T47D (cell line): ENCODE data around the gene CEP128.

Experiments used
- DNase-seq, 2 experiments: peaks; one replicate each; pipeline versions ENCODE4 v3.0.0 to v3.0.0-alpha.2; 2011 to 2012; ENCODE audit warnings: low read depth in 1 of 2, low spot score in 1 of 2
- JUND ChIP-seq: IDR thresholded peaks from 2 replicates; pipeline ENCODE4 v1.6.1; 2012; ENCODE audit warnings: low read depth
- in situ Hi-C: cut with HindIII; loops from 2 replicates; pipeline ENCODE4 v1.10.0; 2016; ENCODE audit warnings: low sequenced_read_pairs, low pct_unique_long_range_greater_than_20kb

Gene CEP128

DNA sequence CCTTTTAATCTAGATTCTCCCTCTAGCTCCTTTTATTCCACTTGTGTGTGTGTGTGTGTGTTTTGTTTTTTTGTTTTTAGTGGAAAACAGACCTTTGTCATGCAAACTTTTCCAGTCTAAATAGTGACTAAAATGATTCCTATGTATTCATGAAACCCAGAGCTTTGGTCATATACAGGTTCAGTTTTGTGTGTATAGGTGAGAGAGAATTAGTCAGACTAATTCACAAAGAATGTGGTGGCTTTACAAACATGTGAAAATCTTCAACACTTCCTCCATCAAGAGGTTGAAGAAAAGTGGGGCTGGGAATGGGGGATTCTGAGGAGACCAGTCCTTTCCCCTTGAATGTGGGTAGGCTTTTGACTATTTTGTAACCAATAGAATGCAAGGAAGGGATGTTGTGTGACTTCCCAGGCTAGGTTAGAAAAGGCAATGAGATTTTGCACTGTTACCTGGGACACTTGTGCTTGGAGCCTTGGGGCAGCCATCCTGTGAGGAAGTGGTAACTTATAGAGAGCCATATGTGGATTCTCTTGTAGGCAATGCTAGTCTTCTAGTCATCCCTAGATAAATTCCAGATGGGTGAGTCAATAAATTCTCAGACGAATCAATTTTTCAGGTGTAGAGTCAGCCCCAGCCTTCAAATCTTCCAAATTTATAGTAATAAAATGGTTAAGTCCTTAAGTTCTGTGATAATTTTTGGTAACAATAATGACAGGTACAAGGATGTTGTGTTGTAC is 236.1 kb downstream of the CEP128 start:
- no peak for DNase-seq
- in situ Hi-C loops: no loop called here
- TF ChIP-seq JUND: no peak

- in situ Hi-C loops: no loop called here
- DNase-seq: no peak
- no peak for TF ChIP-seq JUND
Measured at GRCh38 chr14:80700601-80701000, 240.9 kb downstream of the CEP128 start.

DNA sequence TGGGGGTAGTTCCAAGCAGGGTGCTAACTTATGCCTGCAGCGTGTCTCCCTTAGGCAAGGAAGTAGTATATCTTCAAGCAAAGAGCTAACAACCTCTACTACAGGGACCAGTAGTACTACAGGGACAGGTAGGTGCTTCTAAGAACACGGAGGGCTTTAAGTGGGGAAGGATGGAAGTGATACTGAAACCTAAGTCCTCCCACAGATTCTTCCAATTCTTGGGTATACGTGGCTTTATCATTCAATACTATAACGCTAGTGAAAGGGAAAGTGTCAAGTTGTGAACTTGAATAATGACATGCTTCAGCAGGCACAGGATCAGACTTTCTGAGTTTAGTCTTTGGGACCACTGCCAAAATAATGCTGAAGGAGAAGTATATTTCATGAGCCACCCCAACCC is 241.7 kb downstream of the CEP128 start:
- no peak for TF ChIP-seq JUND
- DNase-seq: no peak
- in situ Hi-C loops: no loop called here

DNA sequence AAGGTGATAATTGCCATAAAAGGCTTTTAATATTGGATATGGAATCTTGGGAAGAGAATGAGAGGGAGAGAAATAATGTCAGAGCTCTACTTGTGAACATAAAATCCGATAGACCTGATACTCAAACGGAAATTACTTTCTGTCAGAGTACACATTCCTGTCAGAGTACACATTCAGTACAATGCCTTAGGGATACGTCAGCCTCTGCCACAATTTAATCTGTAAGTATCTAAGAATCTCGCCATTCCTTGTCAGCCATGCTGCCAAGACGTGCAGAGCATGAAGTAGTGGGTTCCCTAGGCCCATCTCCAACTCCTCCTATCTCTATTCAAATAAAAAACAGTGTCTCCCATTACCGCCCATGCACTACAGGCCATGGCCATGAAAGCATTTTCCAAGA is 242.6 kb downstream of the CEP128 start:
- in situ Hi-C loops: no loop called here
- peak in 1 of 2 experiments; percentile 47 for DNase-seq
- TF ChIP-seq JUND: no peak

DNA sequence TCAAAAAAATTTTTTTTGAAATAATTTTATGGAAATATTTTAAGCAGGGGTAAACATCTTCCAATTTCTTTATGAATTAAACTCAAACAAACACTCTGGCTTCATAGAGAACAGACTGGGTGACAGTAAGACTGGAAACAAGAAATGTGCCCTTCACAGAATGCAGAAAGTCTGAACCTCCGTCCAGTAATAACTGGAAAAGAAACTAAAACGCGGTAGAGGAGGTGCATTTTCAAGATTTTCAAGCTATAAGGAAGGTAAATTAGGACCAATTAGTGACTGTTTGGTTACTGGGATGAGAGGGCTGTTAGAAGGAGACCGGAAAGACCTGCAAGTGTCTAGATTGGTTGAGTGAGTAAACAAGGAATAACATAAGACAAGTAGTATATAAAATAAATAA is 245.7 kb downstream of the CEP128 start:
- in situ Hi-C loops: no loop called here
- TF ChIP-seq JUND: no peak

GRCh38 chr14:80692903-80693302 is 248.6 kb downstream of the CEP128 start:
- no peak for TF ChIP-seq JUND
- DNase-seq: no peak
- in situ Hi-C loops: no loop called here

More for the DNA sequence above, 245.7 kb downstream of the CEP128 start:
- no peak for DNase-seq

DNA sequence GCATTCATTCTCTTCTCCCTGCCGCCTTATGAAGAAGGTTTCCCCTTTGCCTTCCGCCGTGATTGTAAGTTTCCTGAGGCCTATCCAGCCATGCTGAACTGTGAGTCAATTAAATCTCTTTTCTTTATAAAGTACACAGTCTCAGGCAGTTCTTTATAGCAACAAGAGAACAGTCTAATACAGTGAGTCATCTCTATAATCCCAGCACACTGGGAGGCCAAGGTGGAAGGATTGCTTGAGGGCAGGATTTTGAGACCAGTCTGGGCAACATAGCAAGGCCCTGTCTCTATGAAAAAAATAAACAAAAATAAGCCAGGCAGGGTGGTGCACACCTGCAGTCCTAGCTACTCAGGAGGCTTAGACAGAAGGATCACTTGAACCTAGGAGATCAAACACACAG is 259.9 kb downstream of the CEP128 start:
- in situ Hi-C loops: no loop called here
- DNase-seq: peak in 1 of 2 experiments; percentile 9
- no peak for TF ChIP-seq JUND

GRCh38 chr14:80679273-80679672 is 262.3 kb downstream of the CEP128 start:
- no peak for DNase-seq
- in situ Hi-C loops: no loop called here

GRCh38 chr14:80678436-80678835 is 263.1 kb downstream of the CEP128 start:
- no peak for DNase-seq
- in situ Hi-C loops: no loop called here
- TF ChIP-seq JUND: no peak

More at GRCh38 chr14:80679273-80679672, 262.3 kb downstream of the CEP128 start:
- TF ChIP-seq JUND: no peak

DNA sequence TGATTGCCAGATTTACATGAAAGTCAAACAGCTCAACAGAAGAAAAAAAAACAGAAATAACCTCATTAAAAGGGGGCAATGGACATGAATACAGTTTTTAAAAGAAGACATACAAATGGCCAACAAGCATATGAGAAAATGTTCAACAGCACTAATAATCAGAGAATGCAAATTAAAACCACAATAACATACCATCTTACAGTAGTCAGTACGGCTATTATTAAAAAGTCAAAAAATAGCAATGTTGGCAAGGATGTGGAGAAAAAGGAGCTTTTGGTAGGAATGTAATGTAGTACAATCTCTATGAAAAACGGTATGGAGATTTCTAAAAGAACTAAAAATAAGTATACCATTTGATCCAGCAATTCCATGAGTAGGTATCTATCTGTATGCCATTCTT is 272.1 kb downstream of the CEP128 start:
- in situ Hi-C loops: no loop called here
- TF ChIP-seq JUND: no peak
- no peak for DNase-seq

DNA sequence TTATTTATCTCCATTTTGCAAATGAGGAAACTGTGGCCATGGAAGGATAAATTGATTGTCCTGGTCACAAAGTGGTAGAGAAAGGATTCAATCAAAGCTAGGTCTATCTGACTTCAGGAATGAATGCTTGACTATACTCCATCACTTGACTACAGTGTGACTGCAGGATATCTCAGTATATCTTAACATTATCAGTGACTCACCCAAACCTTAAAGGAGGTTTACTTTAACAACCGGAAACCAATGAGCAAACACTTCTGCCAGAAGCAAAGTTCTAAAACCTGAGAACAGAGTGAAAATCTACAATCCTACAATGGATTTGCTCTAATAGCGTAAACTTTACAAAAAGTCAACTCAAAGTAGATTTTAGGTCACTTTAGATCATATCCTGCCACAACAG is 277.0 kb downstream of the CEP128 start:
- DNase-seq: no peak

DNA sequence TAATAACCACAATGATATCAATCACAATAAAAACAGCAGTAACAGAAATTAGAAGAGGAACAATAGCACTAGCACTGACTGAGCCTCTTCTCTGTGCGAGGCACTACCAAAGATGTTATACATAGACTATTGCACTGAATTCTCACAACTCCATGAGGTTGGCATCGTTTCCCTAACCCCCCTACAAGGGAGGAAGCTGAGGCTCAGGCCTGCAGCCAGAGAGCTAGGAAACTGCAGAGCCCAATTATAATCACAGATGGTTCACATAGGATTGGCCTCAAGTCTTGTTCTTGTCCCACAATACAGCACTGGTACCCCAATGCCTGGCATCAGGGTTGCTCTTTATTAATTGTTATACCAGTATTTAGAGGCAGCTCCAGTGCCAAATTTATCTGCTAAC is 278.0 kb downstream of the CEP128 start:
- in situ Hi-C loops: no loop called here

More for the DNA sequence above, 277.0 kb downstream of the CEP128 start:
- TF ChIP-seq JUND: no peak
- in situ Hi-C loops: no loop called here

DNA sequence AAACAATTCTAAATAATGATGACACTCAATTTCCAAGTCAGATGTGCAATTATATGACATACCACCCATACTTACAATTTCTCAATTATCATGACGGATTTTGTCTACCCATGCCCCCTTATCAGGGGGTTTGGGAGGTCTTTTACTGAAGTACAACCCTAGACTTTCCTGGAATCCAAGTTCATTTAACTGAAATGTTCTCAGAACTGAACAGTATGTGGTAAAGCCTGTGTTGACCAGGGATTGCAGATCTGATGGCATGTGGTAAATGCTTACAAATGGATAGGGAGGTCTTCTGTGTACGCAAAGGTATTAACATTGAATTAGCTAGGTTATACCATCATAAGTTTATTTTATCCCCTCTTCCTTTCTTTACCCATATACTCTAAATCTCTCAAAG is 281.8 kb downstream of the CEP128 start:
- no peak for TF ChIP-seq JUND
- no peak for DNase-seq
- in situ Hi-C loops: no loop called here

More for the DNA sequence above, 278.0 kb downstream of the CEP128 start:
- DNase-seq: no peak
- no peak for TF ChIP-seq JUND

GRCh38 chr14:80658733-80659132 is 282.8 kb downstream of the CEP128 start:
- in situ Hi-C loops: no loop called here
- no peak for TF ChIP-seq JUND

More at GRCh38 chr14:80658733-80659132, 282.8 kb downstream of the CEP128 start:
- peak in 1 of 2 experiments; percentile 10 for DNase-seq
